ENCODE data around the gene CACNA1D.

Gene CACNA1D

DNA sequence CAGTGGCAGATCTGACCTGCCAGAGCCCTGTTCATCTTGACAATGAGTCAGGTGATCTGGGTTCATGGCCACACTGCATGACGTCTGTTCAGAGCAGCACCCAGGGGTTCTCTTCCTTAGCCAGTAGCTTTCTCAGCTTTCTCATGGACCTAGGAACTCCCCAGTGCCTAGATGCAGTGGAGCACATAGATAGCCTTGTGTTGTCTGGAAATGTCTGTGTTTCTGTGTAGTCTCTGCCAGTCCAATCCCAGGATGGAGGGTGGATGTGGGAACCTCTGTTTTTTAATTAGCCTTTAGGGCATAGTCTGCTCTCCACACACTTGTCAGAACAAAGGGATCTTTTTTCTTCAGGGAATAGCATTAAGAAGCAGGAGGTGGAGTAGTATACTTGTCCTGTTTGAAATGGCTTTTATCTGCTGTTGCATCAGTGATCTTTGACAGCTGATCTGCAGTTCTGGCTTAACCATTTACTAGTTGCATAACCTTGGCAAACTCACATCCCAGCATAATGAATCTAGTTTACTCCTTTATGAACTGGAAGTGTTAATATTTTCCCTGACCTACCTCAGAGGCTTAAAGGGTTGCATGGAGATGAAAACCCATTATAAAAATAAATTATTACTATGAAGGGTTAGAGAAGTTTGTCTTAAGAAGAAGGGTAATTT lies 16.1 kb upstream of the CACNA1D start:
- FAIRE-seq (no peak), DNase-seq (ENCODE audit: insufficient read length, low spot score) (no peak)

DNA sequence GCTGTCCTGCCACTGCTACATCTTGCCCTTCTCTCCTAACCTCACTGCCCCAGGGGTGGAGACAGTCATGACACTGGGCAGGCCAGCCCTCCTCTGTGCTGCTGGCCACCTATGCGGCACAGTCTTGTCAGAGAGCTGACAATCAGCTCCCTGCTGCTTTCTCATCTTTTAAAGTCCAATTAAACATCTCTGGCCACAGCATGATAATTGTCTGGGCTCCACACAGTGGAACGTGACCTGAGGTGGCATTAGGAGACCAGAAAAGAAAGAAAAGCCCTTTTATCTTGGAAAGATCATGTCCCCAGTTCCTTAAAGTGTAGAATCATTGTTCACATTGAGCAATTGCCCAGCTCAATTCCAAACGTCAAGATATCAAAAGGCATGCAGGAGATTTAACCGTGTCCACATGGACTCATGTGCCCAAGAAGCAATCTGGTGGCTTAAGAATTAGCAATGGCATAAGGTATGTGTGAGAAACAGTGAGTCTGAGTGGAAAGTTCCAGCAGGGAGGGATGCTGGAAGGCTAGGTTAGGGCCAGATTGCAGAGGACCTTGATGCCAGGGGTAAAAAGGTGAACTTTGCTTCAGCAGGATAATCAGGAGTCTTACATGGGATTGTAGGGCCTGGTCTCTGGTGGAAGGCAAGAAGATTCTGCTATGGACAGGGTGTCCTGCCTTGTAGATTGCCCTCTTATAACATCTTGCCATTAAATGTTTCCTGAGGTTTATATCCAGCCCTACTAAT lies 15.3 kb upstream of the CACNA1D start:
- DNase-seq (ENCODE audit: insufficient read length, low spot score) (no peak), FAIRE-seq (no peak)
- TF ChIP-seq, protein P1, sequence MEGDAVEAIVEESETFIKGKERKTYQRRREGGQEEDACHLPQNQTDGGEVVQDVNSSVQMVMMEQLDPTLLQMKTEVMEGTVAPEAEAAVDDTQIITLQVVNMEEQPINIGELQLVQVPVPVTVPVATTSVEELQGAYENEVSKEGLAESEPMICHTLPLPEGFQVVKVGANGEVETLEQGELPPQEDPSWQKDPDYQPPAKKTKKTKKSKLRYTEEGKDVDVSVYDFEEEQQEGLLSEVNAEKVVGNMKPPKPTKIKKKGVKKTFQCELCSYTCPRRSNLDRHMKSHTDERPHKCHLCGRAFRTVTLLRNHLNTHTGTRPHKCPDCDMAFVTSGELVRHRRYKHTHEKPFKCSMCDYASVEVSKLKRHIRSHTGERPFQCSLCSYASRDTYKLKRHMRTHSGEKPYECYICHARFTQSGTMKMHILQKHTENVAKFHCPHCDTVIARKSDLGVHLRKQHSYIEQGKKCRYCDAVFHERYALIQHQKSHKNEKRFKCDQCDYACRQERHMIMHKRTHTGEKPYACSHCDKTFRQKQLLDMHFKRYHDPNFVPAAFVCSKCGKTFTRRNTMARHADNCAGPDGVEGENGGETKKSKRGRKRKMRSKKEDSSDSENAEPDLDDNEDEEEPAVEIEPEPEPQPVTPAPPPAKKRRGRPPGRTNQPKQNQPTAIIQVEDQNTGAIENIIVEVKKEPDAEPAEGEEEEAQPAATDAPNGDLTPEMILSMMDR (IDR thresholded peaks at IDR 0.05; ENCODE audit: insufficient read depth, missing control alignments) = no peak

More for the DNA sequence above, 16.1 kb upstream of the CACNA1D start:
- TF ChIP-seq, protein P1 (IDR thresholded peaks at IDR 0.05; ENCODE audit: insufficient read depth, missing control alignments) = no peak

DNA sequence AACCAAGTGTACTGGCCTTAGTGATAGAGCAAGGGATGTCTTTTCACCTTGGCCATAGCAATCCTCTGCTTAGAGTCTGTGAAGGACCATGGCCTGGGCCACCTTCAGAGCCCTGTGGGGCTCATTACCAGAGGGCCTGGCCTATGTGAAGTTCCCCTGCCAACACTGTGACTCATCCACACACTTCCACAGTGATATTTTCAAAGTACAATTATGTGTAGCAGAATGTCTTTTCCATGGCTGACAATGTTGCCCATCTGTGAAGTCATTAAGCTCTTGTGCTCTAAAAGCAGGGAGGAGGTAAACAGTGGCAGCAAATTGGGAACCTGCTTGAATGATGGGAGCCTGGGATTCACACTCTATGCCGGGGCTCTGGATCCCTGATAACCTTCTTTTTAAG lies 12.2 kb upstream of the CACNA1D start:
- DNase-seq (ENCODE audit: insufficient read length, low spot score) (no peak), FAIRE-seq (no peak)
- TF ChIP-seq, protein P1 (IDR thresholded peaks at IDR 0.05; ENCODE audit: insufficient read depth, missing control alignments) = no peak

DNA sequence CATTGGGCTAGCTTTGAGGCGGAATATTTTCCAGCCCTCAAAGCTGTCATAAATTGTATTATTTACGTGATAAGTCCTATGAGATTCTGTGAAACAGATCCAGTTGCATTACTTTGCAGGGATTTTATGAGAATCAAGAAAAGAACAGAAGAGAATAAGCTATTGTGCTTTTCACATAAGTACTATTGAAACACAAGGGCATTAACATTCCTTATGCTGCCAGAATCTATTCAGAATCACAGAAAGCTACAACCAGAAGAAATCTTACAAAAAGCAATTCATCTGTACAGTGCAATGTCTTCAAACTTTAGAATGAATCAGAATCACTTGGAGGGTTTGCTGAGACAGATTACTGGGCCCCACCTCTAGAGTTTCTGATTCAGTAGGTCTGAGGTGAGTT lies 10.6 kb upstream of the CACNA1D start:
- FAIRE-seq (no peak), DNase-seq (ENCODE audit: insufficient read length, low spot score) (no peak)
- TF ChIP-seq, protein P1 (IDR thresholded peaks at IDR 0.05; ENCODE audit: insufficient read depth, missing control alignments) = no peak

DNA sequence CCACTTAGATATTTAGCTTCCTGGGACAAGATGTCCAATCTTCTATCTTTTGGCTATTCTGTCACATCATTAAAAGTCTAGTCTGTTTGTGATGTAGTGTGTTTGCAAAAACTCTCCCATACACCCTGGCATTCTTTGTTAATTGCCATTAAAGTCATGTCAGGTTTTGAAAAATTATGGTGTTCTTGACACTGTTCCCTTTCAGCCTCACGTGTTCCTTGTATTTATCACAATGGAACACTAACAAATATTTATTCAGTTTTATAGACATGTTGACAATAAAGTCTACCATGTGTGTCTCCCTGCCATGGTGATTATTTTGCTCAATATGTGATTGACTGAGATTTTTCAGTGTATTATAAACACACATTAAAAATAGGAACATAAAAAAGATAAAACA lies 9.4 kb upstream of the CACNA1D start:
- no peak for FAIRE-seq

DNA sequence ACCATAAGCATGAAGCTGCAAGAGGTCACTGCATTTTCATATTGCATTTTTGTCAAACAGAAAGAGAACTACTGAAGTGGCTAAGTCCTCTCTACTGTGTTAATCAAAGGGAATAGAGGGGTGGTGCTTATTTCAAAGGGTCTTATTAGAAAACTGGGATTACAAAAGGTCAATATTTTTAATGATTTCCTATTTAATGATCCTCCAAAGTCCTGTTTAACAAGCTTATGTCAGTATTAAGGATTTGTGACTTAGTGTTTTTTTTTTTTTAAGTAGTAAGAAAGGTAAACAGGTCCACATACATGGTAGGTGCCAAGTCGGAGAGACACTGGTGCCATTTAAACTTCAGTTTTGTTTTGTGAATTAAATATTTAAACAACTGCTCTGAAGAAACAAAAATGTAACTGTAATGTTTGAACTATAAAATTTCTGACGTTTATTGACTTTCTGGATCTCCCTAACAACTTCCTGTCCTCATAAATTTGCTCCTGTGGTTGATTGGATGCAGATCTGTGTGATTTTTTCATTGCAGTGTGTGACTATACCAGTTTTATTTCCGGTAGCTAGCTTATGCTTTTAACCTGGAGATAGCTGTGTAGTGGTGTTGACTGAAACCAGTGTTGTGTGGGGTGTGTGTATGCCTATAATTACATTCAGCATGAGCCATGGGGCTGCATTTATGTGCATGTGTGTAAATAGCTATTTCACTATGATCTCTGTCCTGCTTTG lies 8.6 kb upstream of the CACNA1D start:
- no peak for FAIRE-seq
- no peak for DNase-seq (ENCODE audit: insufficient read length, low spot score)

More for the DNA sequence above, 9.4 kb upstream of the CACNA1D start:
- no peak for DNase-seq (ENCODE audit: insufficient read length, low spot score)
- TF ChIP-seq, protein P1 (IDR thresholded peaks at IDR 0.05; ENCODE audit: insufficient read depth, missing control alignments) = no peak

More for the DNA sequence above, 8.6 kb upstream of the CACNA1D start:
- TF ChIP-seq, protein P1 (IDR thresholded peaks at IDR 0.05; ENCODE audit: insufficient read depth, missing control alignments) = no peak

Data from D721Med (cell line).